ENCODE measurements around the gene H2BK1. TPM values are rescaled to one million over a fixed set of nuclear protein-coding genes. Genes with fewer than 3 reads are reported as not detected.
A peak's percentile ranks its signal among the peaks of the same experiment; 100 is the strongest.

Gene H2BK1
- total RNA-seq, 2 donors from 2014 or later: not detected

GRCh38 chr7:151191544-151191943, 18.7 kb downstream of the H2BK1 start:
- ATAC-seq (no peak), DNase-seq (no peak)
- intact Hi-C loops (cut with DNase I): no loop called here

GRCh38 chr7:151189038-151189437, 21.2 kb downstream of the H2BK1 start:
- no peak for ATAC-seq
- DNase-seq: no peak
- intact Hi-C loops (cut with DNase I): no loop called here

GRCh38 chr7:151188252-151188542, 22.1 kb downstream of the H2BK1 start:
- ATAC-seq (peak in 1 of 2 donors; percentile 2), DNase-seq (no peak)
- intact Hi-C loops (cut with DNase I): no loop called here

- no peak for DNase-seq
- intact Hi-C loops (cut with DNase I): no loop called here
- ATAC-seq: peak; percentile 79 to 81
These were observed 22.7 kb downstream of the H2BK1 start for GRCh38 chr7:151187409-151188251.

- peak; percentile 66 to 74 for ATAC-seq
- intact Hi-C loops (cut with DNase I): no loop called here
- DNase-seq: no peak
These were observed 23.5 kb downstream of the H2BK1 start, which contains the start of gene ASB10 for GRCh38 chr7:151186640-151187408. Gene ASB10, minus strand, starts transcription at chr7:151187250. Its CDS starts 120 bp downstream, at chr7:151187130.

- intact Hi-C loops (cut with DNase I): no loop called here
- ATAC-seq: peak; percentile 12 to 31
- DNase-seq: no peak
These were observed 24.3 kb downstream of the H2BK1 start for GRCh38 chr7:151185762-151186639.

GRCh38 chr7:151181011-151181431, 29.3 kb downstream of the H2BK1 start:
- DNase-seq (no peak), ATAC-seq (no peak)
- intact Hi-C loops (cut with DNase I): no loop called here

GRCh38 chr7:151179946-151180345, 30.3 kb downstream of the H2BK1 start:
- intact Hi-C loops (cut with DNase I): no loop called here
- DNase-seq: no peak
- no peak for ATAC-seq

- DNase-seq (no peak), ATAC-seq (no peak)
- intact Hi-C loops (cut with DNase I): no loop called here
These were observed 30.9 kb downstream of the H2BK1 start for GRCh38 chr7:151179287-151179860.

GRCh38 chr7:151178831-151179230, 31.5 kb downstream of the H2BK1 start:
- no peak for DNase-seq
- intact Hi-C loops (cut with DNase I): no loop called here
- ATAC-seq: no peak

- no peak for ATAC-seq
- no peak for DNase-seq
- intact Hi-C loops (cut with DNase I): no loop called here
These were observed 32.1 kb downstream of the H2BK1 start for GRCh38 chr7:151178236-151178635.

GRCh38 chr7:151177310-151177709, 33.0 kb downstream of the H2BK1 start:
- DNase-seq: no peak
- no peak for ATAC-seq
- intact Hi-C loops (cut with DNase I): no loop called here

GRCh38 chr7:151176401-151176800, 33.9 kb downstream of the H2BK1 start:
- ATAC-seq (no peak), DNase-seq (no peak)
- intact Hi-C loops (cut with DNase I): no loop called here

- ATAC-seq (no peak), DNase-seq (no peak)
- intact Hi-C loops (cut with DNase I): no loop called here
These were observed 34.4 kb downstream of the H2BK1 start for GRCh38 chr7:151175793-151176311.

GRCh38 chr7:151175047-151175792, 35.1 kb downstream of the H2BK1 start:
- intact Hi-C loops (cut with DNase I): no loop called here
- ATAC-seq: no peak
- no peak for DNase-seq

GRCh38 chr7:151174246-151175046, 35.8 kb downstream of the H2BK1 start:
- ATAC-seq: peak; percentile 57 to 71
- intact Hi-C loops (cut with DNase I): loop anchor here (5.0 kb wide), 2 partner anchors 52 to 128 kb away; no protein-coding TSS in a partner anchor
- DNase-seq: peak; percentile 63
